Esophagus squamous epithelium (tissue), 5 donors: Measurements from ENCODE around the gene ID3. TPM values are rescaled to one million over a fixed set of nuclear protein-coding genes. Genes with fewer than 3 reads are reported as not detected.

Source experiments
- DNase-seq: peaks from one replicate; lab custom pipeline; 2025; lab: John Stamatoyannopoulos, UW
- H3K27ac ChIP-seq, 4 donors: fragments of 200-600 bp; sonication (generic); one replicate each; pipeline ENCODE4 v1.5.1; 2016 to 2019; ENCODE audit warnings: mild to moderate bottlenecking in 1 of 4
- H3K27me3 ChIP-seq, 4 donors: fragments of 200-600 bp; sonication (generic); 1 replicate in 3 of 4; 2 replicates in 1 of 4; pipeline versions ENCODE4 v1.5.1 to v1.6.0; 2017 to 2021; ENCODE audit warnings: antibody characterized with exemption in 1 of 4
- H3K36me3 ChIP-seq, 3 donors: fragments of 200-600 bp; sonication (generic); one replicate each; pipeline ENCODE4 v1.5.1; 2016 to 2019
- H3K4me1 ChIP-seq, 3 donors: fragments of 200-600 bp; sonication (generic); one replicate each; pipeline ENCODE4 v1.5.1; 2017 to 2019
- H3K4me3 ChIP-seq, 4 donors: fragments of 200-600 bp; sonication (generic); 1 replicate in 3 of 4; 2 replicates in 1 of 4; pipeline ENCODE4 v1.5.1; 2016 to 2019; ENCODE audit warnings: mild to moderate bottlenecking in 2 of 4, moderate library complexity in 1 of 4
- H3K9me3 ChIP-seq, 3 donors: fragments of 200-600 bp; sonication (generic); one replicate each; pipeline ENCODE4 v1.5.1; 2016 to 2019
- POLR2A ChIP-seq, 4 donors: fragments of 450-650 bp; IDR thresholded peaks; one replicate each; pipeline ENCODE4 v1.6.1; 2017; ENCODE audit warnings: antibody characterized with exemption in 4 of 4, mild to moderate bottlenecking in 4 of 4, moderate library complexity in 3 of 4
- WGBS, 2 donors: methylation state at CpG; one replicate each; pipeline ENCODE4 v1.1.5; 2018; 5-methylcytosine and 5-hydroxymethylcytosine counted together
- intact Hi-C: fragments of 100-400 bp; cut with DNase I; formaldehyde crosslinking; loops from one replicate; pipeline ENCODE4 v1.15.0; 2022
- total RNA-seq, 4 donors: library from RNA; depleted of rRNA; stranded (reverse); fragments of >200 nt; gene quantifications; one replicate each; pipeline ENCODE4 v1.1.0, GENCODE V29; 2016
- TF ChIP-seq, protein P1 (sequence below), 6 experiments: fragments of 450-650 bp in 4 of 6; fragments of 200-600 bp in 2 of 6; sonication (generic) in 2 of 6; IDR thresholded peaks; one replicate each; pipeline ENCODE4 v1.5.1; 2016 to 2019; ENCODE audit warnings: antibody characterized with exemption in 6 of 6, mild to moderate bottlenecking in 4 of 6, moderate library complexity in 4 of 6
- donor health status: DM: yes; HTN: yes; CAD: no.

Gene ID3
- total RNA-seq, 4 donors from 2014 or later: 12.6 to 62.9 (median 37.5) TPM

GRCh38 chr1:23576338-23577055 lies 17.2 kb upstream of the ID3 start:
- WGBS, 2 donors: 61 to 78% methylated on average over 7 of the region's 7 CpGs
- peak overlapping the region; percentile 4 to 89 (median 71) for H3K27ac ChIP-seq
- intact Hi-C loops: no loop called here

GRCh38 chr1:23575226-23575810 lies 16.0 kb upstream of the ID3 start:
- DNase-seq: no peak
- WGBS, 2 donors: 72 to 89% methylated on average over 4 to 5 of the region's 5 CpGs
- intact Hi-C loops: no loop called here

More at GRCh38 chr1:23576338-23577055, 17.2 kb upstream of the ID3 start:
- no peak overlapping the region for H3K4me3 ChIP-seq
- peaks cover 11 to 26% (median 24%) of the 10 kb centered on the region in 3 donors for H3K4me1 ChIP-seq
- TF ChIP-seq, protein P1, sequence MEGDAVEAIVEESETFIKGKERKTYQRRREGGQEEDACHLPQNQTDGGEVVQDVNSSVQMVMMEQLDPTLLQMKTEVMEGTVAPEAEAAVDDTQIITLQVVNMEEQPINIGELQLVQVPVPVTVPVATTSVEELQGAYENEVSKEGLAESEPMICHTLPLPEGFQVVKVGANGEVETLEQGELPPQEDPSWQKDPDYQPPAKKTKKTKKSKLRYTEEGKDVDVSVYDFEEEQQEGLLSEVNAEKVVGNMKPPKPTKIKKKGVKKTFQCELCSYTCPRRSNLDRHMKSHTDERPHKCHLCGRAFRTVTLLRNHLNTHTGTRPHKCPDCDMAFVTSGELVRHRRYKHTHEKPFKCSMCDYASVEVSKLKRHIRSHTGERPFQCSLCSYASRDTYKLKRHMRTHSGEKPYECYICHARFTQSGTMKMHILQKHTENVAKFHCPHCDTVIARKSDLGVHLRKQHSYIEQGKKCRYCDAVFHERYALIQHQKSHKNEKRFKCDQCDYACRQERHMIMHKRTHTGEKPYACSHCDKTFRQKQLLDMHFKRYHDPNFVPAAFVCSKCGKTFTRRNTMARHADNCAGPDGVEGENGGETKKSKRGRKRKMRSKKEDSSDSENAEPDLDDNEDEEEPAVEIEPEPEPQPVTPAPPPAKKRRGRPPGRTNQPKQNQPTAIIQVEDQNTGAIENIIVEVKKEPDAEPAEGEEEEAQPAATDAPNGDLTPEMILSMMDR (IDR thresholded peaks at IDR 0.05): no peak
- TF ChIP-seq POLR2A (IDR thresholded peaks at IDR 0.05): no peak
- no peak for DNase-seq
- H3K27me3 ChIP-seq: no peaks in the 10 kb centered on the region
- no peaks in the 10 kb centered on the region for H3K9me3 ChIP-seq
- H3K36me3 ChIP-seq: no peaks in the 10 kb centered on the region

DNA sequence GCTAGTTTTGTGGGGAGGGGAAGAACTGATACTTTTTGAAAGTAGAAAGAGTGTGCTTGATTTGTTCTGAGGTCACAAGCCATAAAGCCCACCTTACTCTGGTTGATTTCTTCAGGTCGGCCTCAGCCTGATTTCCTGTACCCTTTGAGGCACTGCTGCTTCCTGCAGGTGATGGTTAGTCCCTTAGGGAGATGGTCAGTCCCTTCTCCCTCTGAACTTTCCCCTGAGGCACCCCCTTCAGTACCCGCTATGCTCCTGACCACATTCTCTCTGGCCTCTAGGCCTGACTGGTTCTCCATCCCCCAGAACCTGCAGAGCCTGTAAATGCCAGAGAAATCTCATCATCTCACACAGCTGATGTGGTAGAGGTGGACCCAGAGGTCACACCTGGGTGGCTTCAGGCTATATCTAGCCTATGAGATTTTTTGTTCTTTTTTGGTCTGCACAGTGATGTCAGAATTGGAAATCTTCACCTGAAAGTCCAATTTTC lies 15.0 kb upstream of the ID3 start:
- Histone ChIP-seq H3K9me3 (no peaks in the 10 kb centered on the region), H3K27me3 (no peaks in the 10 kb centered on the region), H3K4me3 (no peak overlapping the region), H3K4me1 (peaks cover 11 to 31% (median 26%) of the 10 kb centered on the region in 3 donors), H3K36me3 (no peaks in the 10 kb centered on the region), H3K27ac (no peak overlapping the region)
- intact Hi-C loops: no loop called here
- 86 to 92% methylated on average over 2 of the region's 2 CpGs for WGBS, 2 donors
- TF ChIP-seq POLR2A (IDR thresholded peaks at IDR 0.05): no peak
- TF ChIP-seq, protein P1 (IDR thresholded peaks at IDR 0.05): no peak
- no peak for DNase-seq

More at GRCh38 chr1:23575226-23575810, 16.0 kb upstream of the ID3 start:
- no peaks in the 10 kb centered on the region for H3K27me3 ChIP-seq
- no peaks in the 10 kb centered on the region for H3K36me3 ChIP-seq
- H3K4me3 ChIP-seq: no peak overlapping the region
- H3K4me1 ChIP-seq: peaks cover 11 to 28% (median 26%) of the 10 kb centered on the region in 3 donors
- peak overlapping the region in 1 of 4 donors; percentile 89 for H3K27ac ChIP-seq
- TF ChIP-seq POLR2A (IDR thresholded peaks at IDR 0.05): no peak
- TF ChIP-seq, protein P1 (IDR thresholded peaks at IDR 0.05): no peak
- no peaks in the 10 kb centered on the region for H3K9me3 ChIP-seq

GRCh38 chr1:23573574-23574182 lies 14.4 kb upstream of the ID3 start:
- no peak for DNase-seq
- Histone ChIP-seq H3K9me3 (no peaks in the 10 kb centered on the region), H3K4me1 (peaks cover 11 to 37% (median 28%) of the 10 kb centered on the region in 3 donors), H3K4me3 (no peak overlapping the region), H3K27me3 (peaks cover 0 to 2% (median 0%) of the 10 kb centered on the region in 4 donors), H3K36me3 (no peaks in the 10 kb centered on the region), H3K27ac (no peak overlapping the region)
- intact Hi-C loops: no loop called here
- WGBS, 2 donors: 55 to 69% methylated on average over 4 of the region's 4 CpGs
- no peak for TF ChIP-seq POLR2A (IDR thresholded peaks at IDR 0.05)
- TF ChIP-seq, protein P1 (IDR thresholded peaks at IDR 0.05): no peak
